ENCODE results near the gene ADGRG6.

GRCh38 chr6:142357879-142358278, 56.1 kb downstream of the ADGRG6 start:
- TF ChIP-seq EZH2 (IDR thresholded peaks at IDR 0.05) (no peak), POLR2AphosphoS5 (IDR thresholded peaks at IDR 0.05; ENCODE audit: borderline replicate concordance, low read depth, low read length) (no peak), FOXP2 (optimal IDR thresholded peaks at IDR 0.05; ENCODE audit: control extremely low read depth, extremely low read length, insufficient read depth) (no peak)

All from SK-N-MC (cell line).